ENCODE measurements around the gene SEL1L3.

GRCh38 chr4:25835384-25835783, 27.4 kb downstream of the SEL1L3 start:
- TF ChIP-seq CTCF (IDR thresholded peaks at IDR 0.05) (no peak), POLR2A (IDR thresholded peaks at IDR 0.05) (no peak)
